ENCODE data around the gene TESK1. TPM values are rescaled to one million over a fixed set of nuclear protein-coding genes. Genes with fewer than 3 reads are reported as not detected.
A peak's percentile ranks its signal among the peaks of the same experiment; 100 is the strongest.
"Not testable (repeated sequence)": the region's sequence is repeated elsewhere in the genome, so short reads cannot be mapped to it uniquely, and the experiment has no call there.

The TESK1 gene
- total and polyA plus RNA-seq, 2 of the 4 experiments (the other 2 are of a cell fraction) = 3.4 to 21.0 TPM

DNA sequence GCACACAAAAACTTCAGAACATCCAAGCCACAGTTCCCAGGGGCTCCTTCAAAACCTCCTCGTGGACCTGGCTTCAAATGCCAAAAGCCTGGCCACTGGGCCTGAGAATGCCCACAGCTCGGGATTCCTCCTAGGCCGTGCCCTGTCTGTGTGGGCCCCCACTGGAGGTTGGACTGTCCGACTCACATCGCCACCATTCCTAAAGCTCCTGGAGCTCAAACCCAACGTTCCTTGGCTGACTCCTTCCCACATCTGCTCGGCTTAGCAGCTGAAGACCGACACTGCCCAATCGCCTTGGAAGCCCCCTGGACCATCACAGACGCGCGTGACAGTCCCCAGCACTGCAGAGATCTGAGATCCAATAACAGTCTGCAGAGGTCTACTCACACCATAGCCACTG lies 38.0 kb downstream of the TESK1 start:
- no peak overlapping the region for H2AK9ac ChIP-seq (replicated peaks; ENCODE audit: low read depth, low read length, poor library complexity)
- H3K9me3 ChIP-seq (ENCODE audit: control insufficient read depth, insufficient read depth, low read length) = no peaks in the 10 kb centered on the region
- no peak overlapping the region for H3K9ac ChIP-seq (ENCODE audit: low read depth, low read length)
- ChIA-PET CTCF (no interaction called here), POLR2A (ENCODE audit: unreplicated experiment) (no interaction called here)
- no TSS peak for BruUV-seq (replicated peaks)
- ATAC-seq (ENCODE audit: low read depth) (no peak), DNase-seq (no peak)
- H3K36me3 ChIP-seq (ENCODE audit: control insufficient read depth, insufficient read depth, low read length) = no peaks in the 10 kb centered on the region
- no peak overlapping the region for H3K4ac ChIP-seq (ENCODE audit: low read depth, low read length)
- no peak overlapping the region for H3K4me2 ChIP-seq (ENCODE audit: low read depth, low read length)
- no peak overlapping the region for H2AFZ ChIP-seq (replicated peaks; ENCODE audit: low read length, poor library complexity)
- no peak overlapping the region for H4K8ac ChIP-seq (ENCODE audit: low read depth in 2 of 2, low read length in 2 of 2)
- no peak overlapping the region for H2AK5ac ChIP-seq (ENCODE audit: low read depth, low read length)
- H3K4me1 ChIP-seq (ENCODE audit: control insufficient read depth, insufficient read depth, low read length) = peaks cover 4% of the 10 kb centered on the region; the same call in 1 of the 2 replicates
- in situ Hi-C loops (cut with MboI; ENCODE audit: low sequenced_read_pairs) (no loop called here), intact Hi-C loops (cut with micrococcal nuclease) (no loop called here), dilution Hi-C loops (cut with HindIII; ENCODE audit: low sequenced_read_pairs, unreplicated experiment) (no loop called here)
- no peak overlapping the region for H2BK120ac ChIP-seq (ENCODE audit: low read depth, low read length)
- no peak overlapping the region for H3K27ac ChIP-seq (ENCODE audit: insufficient read depth, low read length)
- no peak overlapping the region for H3K23ac ChIP-seq (ENCODE audit: low read depth, low read length)
- no peaks in the 10 kb centered on the region for H4K20me1 ChIP-seq (ENCODE audit: insufficient read depth, low read length)
- no peak overlapping the region for H2BK5ac ChIP-seq (ENCODE audit: low read depth, low read length, poor library complexity, severe bottlenecking)
- no peak overlapping the region for H4K5ac ChIP-seq (ENCODE audit: low read depth, low read length)
- no peak overlapping the region for H3K14ac ChIP-seq (replicated peaks; ENCODE audit: low read depth, low read length)
- WGBS, 2 experiments (ENCODE audit: extremely low coverage in 2 of 2, insufficient read length in 1 of 2) = 81% methylated on average over 11 of the region's 12 CpGs; no CpG with 5 or more reads in 1 of the 2 experiments
- H3K79me1 ChIP-seq (ENCODE audit: low read depth in 1 of 2, low read length in 2 of 2) = 0 out of 4 replicates have a peak, but pooled peaks cover 0 to 4% of the 10 kb centered on the region in 2 experiments
- no peak overlapping the region for H2BK15ac ChIP-seq (ENCODE audit: low read depth, low read length)
- no peaks in the 10 kb centered on the region for H3K9me1 ChIP-seq (ENCODE audit: insufficient read depth, low read length)
- H3K56ac ChIP-seq (ENCODE audit: extremely low read depth, insufficient read depth, low read length) = no peak overlapping the region
- no peak overlapping the region for H3K18ac ChIP-seq (ENCODE audit: low read depth, low read length)
- H4K91ac ChIP-seq (ENCODE audit: insufficient read depth, low read depth, low read length) = no peak overlapping the region
- TF ChIP-seq BHLHE40 (IDR thresholded peaks at IDR 0.05; ENCODE audit: low read depth, low read length) (no peak), MAFK (IDR thresholded peaks at IDR 0.05; ENCODE audit: low read depth, low read length) (no peak), RFX5 (IDR thresholded peaks at IDR 0.05; ENCODE audit: low read depth, low read length) (no peak), CEBPB (IDR thresholded peaks at IDR 0.05; ENCODE audit: low read depth, low read length) (no peak)
- TF ChIP-seq, protein P1, sequence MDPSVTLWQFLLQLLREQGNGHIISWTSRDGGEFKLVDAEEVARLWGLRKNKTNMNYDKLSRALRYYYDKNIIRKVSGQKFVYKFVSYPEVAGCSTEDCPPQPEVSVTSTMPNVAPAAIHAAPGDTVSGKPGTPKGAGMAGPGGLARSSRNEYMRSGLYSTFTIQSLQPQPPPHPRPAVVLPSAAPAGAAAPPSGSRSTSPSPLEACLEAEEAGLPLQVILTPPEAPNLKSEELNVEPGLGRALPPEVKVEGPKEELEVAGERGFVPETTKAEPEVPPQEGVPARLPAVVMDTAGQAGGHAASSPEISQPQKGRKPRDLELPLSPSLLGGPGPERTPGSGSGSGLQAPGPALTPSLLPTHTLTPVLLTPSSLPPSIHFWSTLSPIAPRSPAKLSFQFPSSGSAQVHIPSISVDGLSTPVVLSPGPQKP (IDR thresholded peaks at IDR 0.05; ENCODE audit: borderline replicate concordance, low read depth, low read length) = no peak
- H2BK20ac ChIP-seq (ENCODE audit: low read depth, low read length) = no peak overlapping the region
- no peaks in the 10 kb centered on the region for H3K27me3 ChIP-seq (ENCODE audit: control insufficient read depth, insufficient read depth, low read length)
- no peak overlapping the region for H3K4me3 ChIP-seq (ENCODE audit: insufficient read depth, low read depth, low read length)

DNA sequence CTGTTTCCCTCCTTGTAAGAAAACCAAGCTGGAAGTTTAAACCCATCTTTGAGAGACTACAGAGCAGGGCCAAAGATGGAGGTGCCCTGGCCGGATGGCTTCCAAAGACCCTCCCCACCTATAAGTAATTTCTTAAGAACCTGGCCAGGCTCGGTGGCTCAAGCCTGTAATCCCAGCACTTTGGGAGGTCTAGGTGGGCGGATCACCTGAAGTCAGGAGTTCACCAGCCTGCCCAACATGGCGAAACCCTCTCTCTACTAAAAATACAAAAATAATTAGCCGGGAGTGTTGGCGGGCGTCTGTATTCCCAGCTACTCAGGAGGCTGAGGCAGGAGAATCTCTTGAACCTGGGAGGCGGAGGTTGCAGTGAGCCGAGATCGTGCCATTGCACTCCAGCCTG lies 40.7 kb downstream of the TESK1 start:
- H3K27me3 ChIP-seq (ENCODE audit: control insufficient read depth, insufficient read depth, low read length); H2AK5ac ChIP-seq (ENCODE audit: low read depth, low read length); H4K20me1 ChIP-seq (ENCODE audit: insufficient read depth, low read length); H3K14ac ChIP-seq (replicated peaks; ENCODE audit: low read depth, low read length); H2BK15ac ChIP-seq (ENCODE audit: low read depth, low read length); H3K27ac ChIP-seq (ENCODE audit: insufficient read depth, low read length); in situ Hi-C loops (cut with MboI; ENCODE audit: low sequenced_read_pairs); H3K4me1 ChIP-seq (ENCODE audit: control insufficient read depth, insufficient read depth, low read length); H3K9me1 ChIP-seq (ENCODE audit: insufficient read depth, low read length); H3K9me3 ChIP-seq (ENCODE audit: control insufficient read depth, insufficient read depth, low read length); H2BK5ac ChIP-seq (ENCODE audit: low read depth, low read length, poor library complexity, severe bottlenecking); BruUV-seq (replicated peaks); H2AFZ ChIP-seq (replicated peaks; ENCODE audit: low read length, poor library complexity); H3K79me1 ChIP-seq (ENCODE audit: low read depth in 1 of 2, low read length in 2 of 2); H3K23ac ChIP-seq (ENCODE audit: low read depth, low read length); H3K4me3 ChIP-seq (ENCODE audit: insufficient read depth, low read depth, low read length); H3K56ac ChIP-seq (ENCODE audit: extremely low read depth, insufficient read depth, low read length); H3K4ac ChIP-seq (ENCODE audit: low read depth, low read length); H2AK9ac ChIP-seq (replicated peaks; ENCODE audit: low read depth, low read length, poor library complexity); DNase-seq; H2BK120ac ChIP-seq (ENCODE audit: low read depth, low read length); ATAC-seq (ENCODE audit: low read depth); H3K18ac ChIP-seq (ENCODE audit: low read depth, low read length); dilution Hi-C loops (cut with HindIII; ENCODE audit: low sequenced_read_pairs, unreplicated experiment); H3K9ac ChIP-seq (ENCODE audit: low read depth, low read length); H3K4me2 ChIP-seq (ENCODE audit: low read depth, low read length); H2BK20ac ChIP-seq (ENCODE audit: low read depth, low read length); intact Hi-C loops (cut with micrococcal nuclease); H4K91ac ChIP-seq (ENCODE audit: insufficient read depth, low read depth, low read length); H3K36me3 ChIP-seq (ENCODE audit: control insufficient read depth, insufficient read depth, low read length): not testable (repeated sequence)
- ChIA-PET POLR2A (ENCODE audit: unreplicated experiment) (interaction anchor here (0.5 kb wide), 1 partner anchor 77 kb away, joined by 6 read pairs; no protein-coding TSS in a partner anchor), CTCF (interaction anchor here (1.3 to 2.6 kb wide), 3 partner anchors 12 to 34 kb away, joined by 4 to 19 read pairs (median 13); partner anchors contain the start of genes CCDC107 and RMRP)
- WGBS, 2 experiments (ENCODE audit: extremely low coverage in 2 of 2, insufficient read length in 1 of 2) = no CpG with 5 or more reads among the region's 10 CpGs
- Histone ChIP-seq H4K5ac (ENCODE audit: low read depth, low read length) (peak overlapping the region; percentile 32; the same call in 1 of the 2 replicates), H4K8ac (ENCODE audit: low read depth in 2 of 2, low read length in 2 of 2) (peak overlapping the region in 1 of 2 experiments; percentile 88; a peak in 2 of 4 replicates)

Measured in IMR-90 (cell line).